CD4-positive, CD25-positive, alpha-beta regulatory T cell (primary cell): ENCODE data around the gene SERPINA6. TPM values are rescaled to one million over a fixed set of nuclear protein-coding genes. Genes with fewer than 3 reads are reported as not detected.
"Not testable (repeated sequence)": the region's sequence is repeated elsewhere in the genome, so short reads cannot be mapped to it uniquely, and the experiment has no call there.

ENCODE experiments used
- ATAC-seq, 2 donors: fragments of 150-1000 bp; cut with Tn5 transposase; one replicate each; pipeline ENCODE4 v1.10.0; 2021; ENCODE audit warnings: low read depth in 2 of 2, moderate number of reproducible peaks in 2 of 2, moderate library complexity in 1 of 2
- DNase-seq, 3 donors: peaks; one replicate each; pipeline versions ENCODE4 v3.0.0 to v3.0.0-alpha.2; 2012 to 2022; ENCODE audit warnings: mixed read lengths in 1 of 3
- H3K27ac ChIP-seq: one replicate; pipeline ENCODE4 v1.7.0; 2013; ENCODE audit warnings: mild to moderate bottlenecking, low read length; ENCODE audit not compliant: insufficient read depth, poor library complexity, severe bottlenecking
- H3K27me3 ChIP-seq: one replicate; pipeline ENCODE4 v1.7.0; 2013; ENCODE audit warnings: low read length; ENCODE audit not compliant: control insufficient read depth, insufficient read depth
- H3K36me3 ChIP-seq: one replicate; pipeline ENCODE4 v1.7.0; 2013; ENCODE audit warnings: mild to moderate bottlenecking, low read length, moderate library complexity; ENCODE audit not compliant: control insufficient read depth, insufficient read depth
- H3K4me1 ChIP-seq: 2 replicates; pipeline ENCODE4 v1.7.0; 2013; ENCODE audit warnings: mild to moderate bottlenecking, low read length; ENCODE audit not compliant: insufficient read depth, control insufficient read depth, poor library complexity, severe bottlenecking
- H3K4me3 ChIP-seq: one replicate; pipeline ENCODE4 v1.7.0; 2013; ENCODE audit warnings: low read depth, mild to moderate bottlenecking, low read length, moderate library complexity
- H3K9me3 ChIP-seq, 2 experiments: 1 replicate in 1 of 2; 2 replicates in 1 of 2; pipeline ENCODE4 v1.7.0; 2013; ENCODE audit warnings: low read length in 2 of 2, mild to moderate bottlenecking in 1 of 2, moderate library complexity in 1 of 2; ENCODE audit not compliant: control insufficient read depth in 2 of 2
- H3K27ac Mint-ChIP-seq, 3 donors: one replicate each; pipeline ENCODE4 v1.8.0; 2020 to 2022; ENCODE audit warnings: mild to moderate bottlenecking in 3 of 3, mixed read lengths in 3 of 3, moderate library complexity in 2 of 3
- H3K27me3 Mint-ChIP-seq: one replicate; pipeline ENCODE4 v1.8.0; 2022; ENCODE audit warnings: mild to moderate bottlenecking, mixed read lengths
- H3K36me3 Mint-ChIP-seq: one replicate; pipeline ENCODE4 v1.8.0; 2020; ENCODE audit warnings: mixed read lengths
- H3K4me1 Mint-ChIP-seq, 4 donors: one replicate each; pipeline ENCODE4 v1.8.0; 2020 to 2022; ENCODE audit warnings: mixed read lengths in 4 of 4, mild to moderate bottlenecking in 1 of 4
- H3K4me3 Mint-ChIP-seq, 4 donors: one replicate each; pipeline ENCODE4 v1.8.0; 2020 to 2022; ENCODE audit warnings: mild to moderate bottlenecking in 4 of 4, mixed read lengths in 4 of 4, moderate library complexity in 3 of 4
- H3K9me3 Mint-ChIP-seq, 7 donors: one replicate each; pipeline ENCODE4 v1.8.0; 2020 to 2022; ENCODE audit warnings: mixed read lengths in 7 of 7, mild to moderate bottlenecking in 3 of 7, moderate library complexity in 2 of 7
- polyA plus RNA-seq, 4 donors: library from polyadenylated mRNA; unstranded; fragments of 300-500 nt; fragmentation: Illumina TruSeq; gene quantifications; one replicate each; pipeline ENCODE4 v1.2.3, GENCODE V29; 2021
- total RNA-seq: library from RNA; stranded (reverse); gene quantifications from one replicate; pipeline ENCODE4 v1.2.3, GENCODE V29; 2022

SERPINA6 gene
- total and polyA plus RNA-seq, 5 donors from 2014 or later, result not detected

DNA sequence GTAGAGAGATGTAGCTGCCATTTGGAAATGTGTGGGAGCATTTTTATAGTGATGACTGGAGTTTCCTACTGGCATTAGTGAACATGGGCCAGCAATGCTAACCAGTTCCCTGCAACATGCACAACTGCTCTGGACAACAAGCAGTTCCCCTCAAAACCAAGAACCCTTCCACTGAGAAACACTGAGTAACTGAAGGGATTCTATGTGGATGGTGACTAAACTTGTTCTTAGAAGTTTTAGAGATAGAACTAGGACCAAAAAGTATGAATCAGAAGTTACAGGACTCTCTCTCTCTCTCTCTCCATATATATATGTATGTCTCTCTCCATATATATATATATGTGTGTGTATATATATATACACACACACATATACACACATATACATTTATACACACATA lies 38.0 kb downstream of the SERPINA6 start:
- Histone ChIP-seq H3K9me3 (no peaks in the 10 kb centered on the region), H3K4me3 (no peak overlapping the region), H3K27me3 (no peaks in the 10 kb centered on the region), H3K36me3 (no peaks in the 10 kb centered on the region), H3K4me1 (no peaks in the 10 kb centered on the region), H3K27ac (no peak overlapping the region)
- ATAC-seq (no peak), DNase-seq (no peak)
- H3K4me3 Mint-ChIP-seq, result no peak overlapping the region
- no peak overlapping the region for H3K27ac Mint-ChIP-seq
- H3K4me1 Mint-ChIP-seq, result no peaks in the 10 kb centered on the region
- peaks cover 0 to 2% (median 0%) of the 10 kb centered on the region in 7 donors for H3K9me3 Mint-ChIP-seq
- no peaks in the 10 kb centered on the region for H3K36me3 Mint-ChIP-seq
- peaks cover 14% of the 10 kb centered on the region for H3K27me3 Mint-ChIP-seq

- Mint-ChIP-seq H3K36me3 (no peaks in the 10 kb centered on the region), H3K27ac (no peak overlapping the region), H3K9me3 (peaks cover 0 to 2% (median 0%) of the 10 kb centered on the region in 7 donors), H3K27me3 (peaks cover 12% of the 10 kb centered on the region), H3K4me1 (no peaks in the 10 kb centered on the region), H3K4me3 (no peak overlapping the region)
- H3K36me3 ChIP-seq, result no peaks in the 10 kb centered on the region
- no peak overlapping the region for H3K4me3 ChIP-seq
- H3K9me3 ChIP-seq, result no peaks in the 10 kb centered on the region
- no peak overlapping the region for H3K27ac ChIP-seq
- no peaks in the 10 kb centered on the region for H3K27me3 ChIP-seq
- no peaks in the 10 kb centered on the region for H3K4me1 ChIP-seq
- DNase-seq (no peak), ATAC-seq (no peak)
These were observed 38.9 kb downstream of the SERPINA6 start for GRCh38 chr14:94284221-94284620.

GRCh38 chr14:94282991-94283723 lies 40.0 kb downstream of the SERPINA6 start:
- peaks cover 8% of the 10 kb centered on the region for H3K27me3 Mint-ChIP-seq
- no peaks in the 10 kb centered on the region for H3K36me3 Mint-ChIP-seq
- no peak overlapping the region for H3K4me3 ChIP-seq
- H3K27ac Mint-ChIP-seq, result no peak overlapping the region
- no peak overlapping the region for H3K27ac ChIP-seq
- H3K4me3 Mint-ChIP-seq, result no peak overlapping the region
- H3K9me3 Mint-ChIP-seq, result peaks cover 0 to 2% (median 0%) of the 10 kb centered on the region in 7 donors
- H3K36me3 ChIP-seq, result no peaks in the 10 kb centered on the region
- no peaks in the 10 kb centered on the region for H3K4me1 ChIP-seq
- DNase-seq (no peak), ATAC-seq (no peak)
- no peaks in the 10 kb centered on the region for H3K4me1 Mint-ChIP-seq
- H3K9me3 ChIP-seq, result no peaks in the 10 kb centered on the region
- no peaks in the 10 kb centered on the region for H3K27me3 ChIP-seq

DNA sequence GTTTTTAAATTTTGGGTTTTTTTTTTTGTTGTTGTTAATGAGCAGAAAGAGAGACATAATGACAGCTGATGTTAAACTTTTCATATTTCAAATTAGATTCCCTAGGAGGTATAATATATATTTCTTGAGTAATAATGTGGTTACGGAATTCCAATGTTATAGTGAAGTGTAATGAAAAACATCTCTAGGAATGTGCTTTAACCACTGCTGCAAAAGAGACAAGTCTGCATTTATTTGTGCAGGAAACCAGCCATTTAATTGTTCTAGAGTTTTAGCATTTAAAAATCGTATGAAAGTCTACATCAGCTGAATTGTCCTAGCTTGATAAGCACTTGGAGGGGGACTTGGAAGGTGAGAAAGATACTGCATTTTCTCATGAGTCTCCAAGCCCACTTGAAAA lies 44.4 kb downstream of the SERPINA6 start:
- Histone ChIP-seq H3K9me3 (no peaks in the 10 kb centered on the region), H3K27me3 (no peaks in the 10 kb centered on the region), H3K27ac (no peak overlapping the region), H3K36me3 (no peaks in the 10 kb centered on the region), H3K4me3 (no peak overlapping the region), H3K4me1 (no peaks in the 10 kb centered on the region)
- ATAC-seq (no peak), DNase-seq (no peak)
- H3K36me3 Mint-ChIP-seq, result no peaks in the 10 kb centered on the region
- no peak overlapping the region for H3K27ac Mint-ChIP-seq
- H3K27me3 Mint-ChIP-seq, result peaks cover 13% of the 10 kb centered on the region
- H3K4me3 Mint-ChIP-seq, result no peak overlapping the region
- H3K4me1 Mint-ChIP-seq, result no peaks in the 10 kb centered on the region
- peaks cover 0 to 1% (median 0%) of the 10 kb centered on the region in 7 donors for H3K9me3 Mint-ChIP-seq

GRCh38 chr14:94276898-94277561 lies 46.1 kb downstream of the SERPINA6 start:
- H3K27me3 Mint-ChIP-seq, H3K27me3 ChIP-seq, H3K4me3 Mint-ChIP-seq: not testable (repeated sequence)

DNA sequence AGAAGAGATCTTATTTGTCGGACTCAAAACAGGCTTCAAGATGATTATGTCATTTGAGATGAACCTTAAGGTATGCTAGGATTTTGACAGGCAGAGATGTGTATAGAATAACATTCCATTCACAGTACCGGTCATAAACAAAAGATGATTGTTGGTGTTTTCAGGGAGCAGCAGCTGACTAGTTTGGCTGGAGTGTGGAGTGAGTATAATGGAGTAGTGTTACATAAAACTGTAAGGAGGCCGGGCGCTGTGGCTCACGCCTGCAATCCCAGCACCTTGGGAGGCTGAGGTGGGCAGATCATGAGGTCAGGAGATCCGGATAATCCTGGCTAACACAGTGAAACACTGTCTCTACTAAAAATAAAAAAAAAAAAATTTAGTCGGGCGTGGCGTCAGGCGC lies 54.0 kb downstream of the SERPINA6 start:
- Histone ChIP-seq H3K27ac (no peak overlapping the region), H3K9me3 (no peaks in the 10 kb centered on the region), H3K27me3 (peaks cover 5% of the 10 kb centered on the region), H3K4me3 (no peak overlapping the region), H3K36me3 (no peaks in the 10 kb centered on the region), H3K4me1 (no peaks in the 10 kb centered on the region)
- no peaks in the 10 kb centered on the region for H3K9me3 Mint-ChIP-seq
- no peak overlapping the region for H3K27ac Mint-ChIP-seq
- DNase-seq, result no peak
- H3K36me3 Mint-ChIP-seq, result no peaks in the 10 kb centered on the region
- no peak for ATAC-seq
- H3K4me3 Mint-ChIP-seq, result no peak overlapping the region
- H3K27me3 Mint-ChIP-seq, result peaks cover 4% of the 10 kb centered on the region
- H3K4me1 Mint-ChIP-seq, result no peaks in the 10 kb centered on the region

More at GRCh38 chr14:94276898-94277561, 46.1 kb downstream of the SERPINA6 start:
- not testable (repeated sequence) for H3K9me3 ChIP-seq, DNase-seq, H3K36me3 ChIP-seq, H3K36me3 Mint-ChIP-seq, H3K4me1 ChIP-seq, H3K9me3 Mint-ChIP-seq, H3K4me1 Mint-ChIP-seq, H3K27ac ChIP-seq, H3K27ac Mint-ChIP-seq, ATAC-seq, H3K4me3 ChIP-seq

DNA sequence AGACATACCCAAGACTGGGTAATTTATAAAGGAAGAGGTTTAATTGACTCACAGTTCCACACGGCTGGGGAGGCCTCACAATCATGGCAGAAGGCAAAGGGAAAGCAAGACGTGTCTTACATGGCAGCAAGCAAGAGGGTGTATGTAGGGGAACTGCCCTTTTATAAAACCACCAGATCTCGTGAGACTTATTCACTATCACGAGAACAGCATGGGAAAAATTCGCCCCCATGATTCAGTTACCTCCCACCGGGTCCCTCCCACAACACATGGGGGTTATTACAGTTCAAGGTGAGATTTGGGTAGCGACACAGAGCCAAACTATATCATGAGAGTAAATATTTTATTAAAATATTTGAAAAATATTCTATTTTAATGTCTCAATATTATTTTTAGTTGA lies 54.6 kb downstream of the SERPINA6 start:
- H3K9me3 Mint-ChIP-seq, ATAC-seq, H3K4me1 ChIP-seq, H3K27ac ChIP-seq, H3K27ac Mint-ChIP-seq, H3K27me3 ChIP-seq, H3K4me3 Mint-ChIP-seq, H3K4me1 Mint-ChIP-seq, H3K36me3 Mint-ChIP-seq, H3K9me3 ChIP-seq, H3K27me3 Mint-ChIP-seq, H3K36me3 ChIP-seq, H3K4me3 ChIP-seq, DNase-seq: not testable (repeated sequence)

DNA sequence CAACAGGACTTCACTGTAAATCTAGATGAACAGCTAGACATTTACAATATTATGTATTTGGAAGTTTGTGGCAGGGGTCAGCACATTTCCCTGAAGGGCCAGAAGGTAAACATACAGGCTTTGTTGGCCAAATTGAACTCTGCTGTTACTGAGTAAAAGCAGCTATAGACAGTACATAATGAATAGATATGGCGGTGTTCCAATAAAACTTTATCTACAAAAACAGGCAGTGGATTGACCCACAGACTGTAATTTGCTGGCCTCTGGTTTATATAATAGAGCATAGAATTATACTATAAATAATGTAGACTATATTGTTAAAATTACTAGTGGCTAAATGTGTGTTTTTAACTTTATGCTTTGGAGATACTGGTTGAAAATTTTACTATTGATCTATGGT lies 55.8 kb downstream of the SERPINA6 start:
- no peak for DNase-seq
- peaks cover 4% of the 10 kb centered on the region for H3K27me3 Mint-ChIP-seq
- Histone ChIP-seq H3K9me3 (no peaks in the 10 kb centered on the region), H3K36me3 (no peaks in the 10 kb centered on the region), H3K4me1 (no peaks in the 10 kb centered on the region), H3K27ac (no peak overlapping the region), H3K4me3 (no peak overlapping the region), H3K27me3 (peaks cover 5% of the 10 kb centered on the region)
- no peaks in the 10 kb centered on the region for H3K4me1 Mint-ChIP-seq
- H3K27ac Mint-ChIP-seq, result no peak overlapping the region
- no peaks in the 10 kb centered on the region for H3K36me3 Mint-ChIP-seq
- peaks cover 0 to 15% (median 2%) of the 10 kb centered on the region in 7 donors for H3K9me3 Mint-ChIP-seq
- no peak overlapping the region for H3K4me3 Mint-ChIP-seq
- ATAC-seq, result no peak
